ENCODE results near the gene SPOCK2. TPM values are rescaled to one million over a fixed set of nuclear protein-coding genes. Genes with fewer than 3 reads are reported as not detected.

The SPOCK2 gene
- total RNA-seq, 1 experiment from 2014 or later, result 4.8 TPM

- no peak for TF ChIP-seq CTCF (IDR thresholded peaks at IDR 0.05)
- TF ChIP-seq POLR2AphosphoS5 (IDR thresholded peaks at IDR 0.05; ENCODE audit: low read depth, low read length), result no peak
- no peak for TF ChIP-seq SIN3A (IDR thresholded peaks at IDR 0.05; ENCODE audit: borderline replicate concordance, insufficient read depth, low read depth, low read length)
- TF ChIP-seq, protein P1, sequence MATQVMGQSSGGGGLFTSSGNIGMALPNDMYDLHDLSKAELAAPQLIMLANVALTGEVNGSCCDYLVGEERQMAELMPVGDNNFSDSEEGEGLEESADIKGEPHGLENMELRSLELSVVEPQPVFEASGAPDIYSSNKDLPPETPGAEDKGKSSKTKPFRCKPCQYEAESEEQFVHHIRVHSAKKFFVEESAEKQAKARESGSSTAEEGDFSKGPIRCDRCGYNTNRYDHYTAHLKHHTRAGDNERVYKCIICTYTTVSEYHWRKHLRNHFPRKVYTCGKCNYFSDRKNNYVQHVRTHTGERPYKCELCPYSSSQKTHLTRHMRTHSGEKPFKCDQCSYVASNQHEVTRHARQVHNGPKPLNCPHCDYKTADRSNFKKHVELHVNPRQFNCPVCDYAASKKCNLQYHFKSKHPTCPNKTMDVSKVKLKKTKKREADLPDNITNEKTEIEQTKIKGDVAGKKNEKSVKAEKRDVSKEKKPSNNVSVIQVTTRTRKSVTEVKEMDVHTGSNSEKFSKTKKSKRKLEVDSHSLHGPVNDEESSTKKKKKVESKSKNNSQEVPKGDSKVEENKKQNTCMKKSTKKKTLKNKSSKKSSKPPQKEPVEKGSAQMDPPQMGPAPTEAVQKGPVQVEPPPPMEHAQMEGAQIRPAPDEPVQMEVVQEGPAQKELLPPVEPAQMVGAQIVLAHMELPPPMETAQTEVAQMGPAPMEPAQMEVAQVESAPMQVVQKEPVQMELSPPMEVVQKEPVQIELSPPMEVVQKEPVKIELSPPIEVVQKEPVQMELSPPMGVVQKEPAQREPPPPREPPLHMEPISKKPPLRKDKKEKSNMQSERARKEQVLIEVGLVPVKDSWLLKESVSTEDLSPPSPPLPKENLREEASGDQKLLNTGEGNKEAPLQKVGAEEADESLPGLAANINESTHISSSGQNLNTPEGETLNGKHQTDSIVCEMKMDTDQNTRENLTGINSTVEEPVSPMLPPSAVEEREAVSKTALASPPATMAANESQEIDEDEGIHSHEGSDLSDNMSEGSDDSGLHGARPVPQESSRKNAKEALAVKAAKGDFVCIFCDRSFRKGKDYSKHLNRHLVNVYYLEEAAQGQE (IDR thresholded peaks at IDR 0.05; ENCODE audit: insufficient read depth in 1 of 2, low read depth in 2 of 2, low read length in 1 of 2), result no peak
- TF ChIP-seq TCF7L2 (IDR thresholded peaks at IDR 0.05; ENCODE audit: low read depth, low read length), result no peak
- Histone ChIP-seq H3K9me3 (ENCODE audit: control insufficient read depth, insufficient read depth, low read depth, low read length) (peaks cover 5% of the 10 kb centered on the region; the same call in 1 of the 2 replicates), H3K27me3 (ENCODE audit: control insufficient read depth, insufficient read depth, low read length) (no peaks in the 10 kb centered on the region), H3K27ac (ENCODE audit: low read length) (peak overlapping the region; percentile 73), H3K4me1 (ENCODE audit: control insufficient read depth, insufficient read depth, low read length) (peaks cover 8% of the 10 kb centered on the region), H3K4me3 (ENCODE audit: low read depth in 2 of 2, low read length in 2 of 2) (no peak overlapping the region), H3K36me3 (ENCODE audit: control insufficient read depth, insufficient read depth, low read length) (no peaks in the 10 kb centered on the region)
- in situ Hi-C loops (cut with HindIII; ENCODE audit: low pct_unique_long_range_greater_than_20kb, low sequenced_read_pairs) (no loop called here), intact Hi-C loops (cut with micrococcal nuclease; ENCODE audit: unreplicated experiment) (loop anchor here (2.0 to 5.0 kb wide), 3 partner anchors 73 to 173 kb away; no protein-coding TSS in a partner anchor)
- CTCF ChIA-PET, result interaction anchor here (0.6 to 0.7 kb wide), 4 partner anchors 22 to 391 kb away, joined by 4 to 11 read pairs (median 5); no protein-coding TSS in a partner anchor
- POLR2A ChIA-PET, result no interaction called here
- no peak for DNase-seq (ENCODE audit: low read depth, low spot score)
- BruUV-seq (replicated peaks), result no TSS peak
- ATAC-seq, result no peak
Observed at GRCh38 chr10:72049969-72050781, 38.2 kb downstream of the SPOCK2 start.

DNA sequence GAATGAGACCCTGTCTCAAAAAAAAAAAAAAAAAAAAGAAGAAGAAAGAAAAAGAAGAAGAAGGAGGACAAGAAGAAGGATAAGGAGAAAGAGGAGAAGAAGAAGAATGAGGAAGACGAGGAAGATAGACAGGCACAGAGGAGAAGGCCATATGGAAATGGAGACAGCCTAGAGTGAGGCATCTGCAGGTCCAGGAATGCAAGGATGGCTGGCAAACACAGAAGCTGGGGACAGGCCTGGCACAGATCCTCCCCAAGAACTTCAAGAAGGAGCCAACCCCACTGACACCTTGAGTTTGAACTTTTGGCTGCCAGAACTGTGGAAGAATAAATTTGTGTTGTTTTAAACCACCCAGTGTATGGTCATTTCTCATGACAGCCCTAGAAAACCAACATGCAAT, 38.9 kb downstream of the SPOCK2 start:
- Histone ChIP-seq H3K36me3 (ENCODE audit: control insufficient read depth, insufficient read depth, low read length) (no peaks in the 10 kb centered on the region), H3K27me3 (ENCODE audit: control insufficient read depth, insufficient read depth, low read length) (no peaks in the 10 kb centered on the region), H3K9me3 (ENCODE audit: control insufficient read depth, insufficient read depth, low read depth, low read length) (peaks cover 5% of the 10 kb centered on the region; the same call in 1 of the 2 replicates), H3K4me3 (ENCODE audit: low read depth in 2 of 2, low read length in 2 of 2) (no peak overlapping the region), H3K27ac (ENCODE audit: low read length) (peak overlapping the region; percentile 73), H3K4me1 (ENCODE audit: control insufficient read depth, insufficient read depth, low read length) (peaks cover 13% of the 10 kb centered on the region)
- POLR2A ChIA-PET, result interaction anchor here (0.8 kb wide), 1 partner anchor 44 kb away, joined by 12 read pairs; no protein-coding TSS in a partner anchor
- TF ChIP-seq TCF7L2 (IDR thresholded peaks at IDR 0.05; ENCODE audit: low read depth, low read length) (no peak), CTCF (IDR thresholded peaks at IDR 0.05) (no peak), SIN3A (IDR thresholded peaks at IDR 0.05; ENCODE audit: borderline replicate concordance, insufficient read depth, low read depth, low read length) (no peak), POLR2AphosphoS5 (IDR thresholded peaks at IDR 0.05; ENCODE audit: low read depth, low read length) (no peak)
- TF ChIP-seq, protein P1 (IDR thresholded peaks at IDR 0.05; ENCODE audit: insufficient read depth in 1 of 2, low read depth in 2 of 2, low read length in 1 of 2), result no peak
- ATAC-seq (no peak), DNase-seq (ENCODE audit: low read depth, low spot score) (no peak)
- BruUV-seq (replicated peaks), result no TSS peak
- intact Hi-C loops (cut with micrococcal nuclease; ENCODE audit: unreplicated experiment) (loop anchor here (2.0 to 5.0 kb wide), 3 partner anchors 72 to 173 kb away; no protein-coding TSS in a partner anchor), in situ Hi-C loops (cut with HindIII; ENCODE audit: low pct_unique_long_range_greater_than_20kb, low sequenced_read_pairs) (no loop called here)
- CTCF ChIA-PET, result interaction anchor here (0.6 to 1.6 kb wide), 8 partner anchors 7 to 390 kb away, joined by 3 to 17 read pairs (median 6); no protein-coding TSS in a partner anchor
